ENCODE results near the gene TSHZ3.

- TF ChIP-seq EZH2 (IDR thresholded peaks at IDR 0.05; ENCODE audit: insufficient read depth, poor library complexity, severe bottlenecking): no peak
- TF ChIP-seq EZH2phosphoT487 (IDR thresholded peaks at IDR 0.05; ENCODE audit: insufficient read depth, low read depth): no peak
These were observed 5.1 kb upstream of the TSHZ3 start for GRCh38 chr19:31354316-31354715.

Data from GM23248 (cell line).